ENCODE results near the gene AGO1.

DNA sequence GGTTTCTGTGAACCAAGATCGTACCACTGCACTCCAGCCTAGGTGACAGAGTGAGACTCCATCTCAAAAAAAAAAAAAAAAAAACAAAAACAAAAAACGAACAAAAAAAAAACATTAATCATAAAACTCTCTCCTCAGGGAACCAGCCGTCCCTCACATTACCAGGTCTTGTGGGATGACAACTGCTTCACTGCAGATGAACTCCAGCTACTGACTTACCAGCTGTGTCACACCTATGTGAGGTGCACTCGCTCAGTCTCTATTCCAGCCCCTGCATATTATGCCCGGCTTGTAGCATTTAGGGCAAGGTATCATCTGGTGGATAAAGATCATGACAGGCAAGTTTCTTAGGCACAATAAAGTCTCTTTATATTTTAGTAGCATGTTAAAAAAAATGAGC is 32.3 kb upstream of the AGO1 start:
- TF ChIP-seq POLR2A (IDR thresholded peaks at IDR 0.05) (no peak), CTCF (IDR thresholded peaks at IDR 0.05) (no peak), EP300 (IDR thresholded peaks at IDR 0.05) (no peak)

Measured in tibial nerve (tissue), 4 donors.